Mammary epithelial cell (primary cell): ENCODE measurements around the gene GRK4.

Source experiments
- CTCF ChIP-seq, 2 donors: IDR thresholded peaks in 1 of 2; conservative IDR thresholded peaks in 1 of 2; 2 replicates each; pipeline ENCODE4 v1.5.1; 2011 to 2012; ENCODE audit warnings: inconsistent platforms in 2 of 2, low read length in 2 of 2, mild to moderate bottlenecking in 2 of 2, control low read depth in 1 of 2, low read depth in 1 of 2; ENCODE audit not compliant: insufficient read depth in 1 of 2; ENCODE audit errors: extremely low read depth in 1 of 2
- EZH2 ChIP-seq: IDR thresholded peaks from 2 replicates; pipeline ENCODE4 v1.6.1; 2012; ENCODE audit warnings: low read length, inconsistent platforms, borderline replicate concordance

GRCh38 chr4:3059943-3060342, 96.6 kb downstream of the GRK4 start:
- TF ChIP-seq CTCF (conservative IDR thresholded peaks at IDR 0.05 in 1 of 2, IDR thresholded peaks at IDR 0.05 in 1 of 2; ENCODE audit: extremely low read depth in 1 of 2, insufficient read depth in 1 of 2, low read depth in 1 of 2, low read length in 2 of 2) (no peak), EZH2 (no peak)
